GM08714 (cell line): ENCODE measurements around the gene HCFC2.
A peak's percentile ranks its signal among the peaks of the same experiment; 100 is the strongest.

Experiments used
- H3K4me3 ChIP-seq: fragments of 200-500 bp; sonication (Bioruptor generic); 2 replicates; pipeline ENCODE4 v1.5.1; 2014; ENCODE audit warnings: mild to moderate bottlenecking, low read length, inconsistent platforms
- ZNF274 ChIP-seq: IDR thresholded peaks from 2 replicates; pipeline ENCODE4 v1.6.1; 2012; ENCODE audit warnings: mild to moderate bottlenecking, low read depth, low read length

HCFC2 gene

DNA sequence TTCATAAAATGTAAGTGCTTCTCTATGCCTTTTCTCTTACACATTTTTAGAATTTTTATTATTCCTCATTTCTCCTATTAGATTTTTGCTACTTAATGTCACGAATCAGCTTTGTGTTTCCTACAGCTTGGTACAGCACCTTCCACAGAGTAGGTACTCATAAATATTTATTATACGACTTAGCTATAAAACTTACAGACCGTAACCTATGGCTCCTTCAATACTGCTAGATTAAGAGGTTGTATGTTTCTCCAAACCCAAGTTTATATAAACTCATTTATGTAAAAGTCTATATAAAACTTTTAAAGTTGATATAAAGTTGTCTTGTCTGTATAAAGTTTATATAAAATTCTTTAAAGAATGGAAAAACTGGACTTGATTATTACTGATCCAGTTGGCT lies 62.2 kb downstream of the HCFC2 start:
- no peak for TF ChIP-seq ZNF274
- H3K4me3 ChIP-seq, result no peak overlapping the region

DNA sequence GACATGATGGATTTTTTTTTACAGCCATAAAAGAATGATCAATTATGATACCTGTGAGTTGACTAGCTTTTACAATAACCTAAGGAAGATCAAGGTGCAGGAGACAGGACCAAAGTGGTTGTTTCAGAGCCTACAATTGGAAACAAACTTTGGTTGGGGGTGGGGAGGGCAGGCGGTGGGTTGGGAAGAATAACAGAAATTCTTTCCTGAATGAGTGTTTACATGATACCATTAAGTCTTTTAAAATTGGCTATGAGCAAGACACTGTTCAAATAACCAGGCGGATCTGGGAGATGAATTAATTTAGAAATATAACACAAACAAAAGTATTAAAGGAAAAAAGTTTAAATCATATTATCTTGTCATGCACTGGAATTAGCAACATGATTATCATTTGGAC lies 66.4 kb downstream of the HCFC2 start:
- H3K4me3 ChIP-seq, result no peak overlapping the region
- TF ChIP-seq ZNF274, result no peak

DNA sequence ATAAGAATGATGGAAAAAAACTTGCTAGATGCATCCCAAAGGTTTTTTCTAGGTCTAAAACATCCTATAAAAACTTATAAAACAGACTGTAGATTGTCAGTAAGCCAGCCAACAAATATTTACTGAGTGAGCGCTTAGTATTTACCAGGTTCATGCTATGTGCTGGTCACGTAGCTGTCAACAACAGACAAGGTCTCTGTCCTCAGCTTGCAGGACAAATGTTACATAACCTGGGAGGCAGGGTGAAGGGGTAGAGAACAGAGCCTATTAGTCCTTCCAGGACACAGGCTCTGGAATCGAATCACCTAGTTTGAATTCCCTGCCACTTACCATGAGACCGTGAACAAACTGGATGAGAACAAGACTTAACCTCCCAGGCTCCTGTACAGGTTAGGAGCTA lies 67.3 kb downstream of the HCFC2 start:
- TF ChIP-seq ZNF274, result no peak
- H3K4me3 ChIP-seq, result no peak overlapping the region

DNA sequence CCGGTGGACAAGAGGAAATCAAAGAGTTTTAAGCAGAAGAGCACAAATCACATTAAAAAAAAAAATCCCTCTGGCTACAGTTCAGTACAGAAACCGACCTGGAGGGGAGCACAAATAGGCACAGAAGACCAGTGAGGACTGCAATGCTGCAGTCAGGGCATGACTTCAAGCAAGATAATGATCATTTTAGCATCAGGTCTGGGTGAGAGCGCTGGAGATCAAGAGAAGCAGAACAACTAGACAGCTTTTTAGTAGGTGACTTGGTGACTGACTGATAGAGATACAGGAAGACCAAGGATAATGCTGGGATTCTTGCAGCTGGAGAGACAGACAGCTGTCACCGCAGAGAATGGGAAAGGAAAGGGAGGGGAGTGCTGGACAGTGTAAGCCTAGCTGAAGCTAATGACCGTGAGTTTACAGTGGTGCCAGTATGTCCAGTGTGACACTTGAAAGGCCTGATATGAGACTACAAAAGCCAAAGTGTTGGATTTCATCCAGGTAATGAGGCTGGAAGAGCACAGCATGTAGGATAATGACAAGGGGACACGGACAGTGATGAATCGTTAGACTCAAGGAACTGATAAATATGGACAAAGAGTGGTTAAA lies 68.1 kb downstream of the HCFC2 start:
- TF ChIP-seq ZNF274, result no peak
- no peak overlapping the region for H3K4me3 ChIP-seq

GRCh38 chr12:104133321-104133720 lies 69.0 kb downstream of the HCFC2 start:
- TF ChIP-seq ZNF274, result no peak
- no peak overlapping the region for H3K4me3 ChIP-seq

- TF ChIP-seq ZNF274, result no peak
- H3K4me3 ChIP-seq, result no peak overlapping the region
Observed at GRCh38 chr12:104133866-104134265, 69.5 kb downstream of the HCFC2 start.

DNA sequence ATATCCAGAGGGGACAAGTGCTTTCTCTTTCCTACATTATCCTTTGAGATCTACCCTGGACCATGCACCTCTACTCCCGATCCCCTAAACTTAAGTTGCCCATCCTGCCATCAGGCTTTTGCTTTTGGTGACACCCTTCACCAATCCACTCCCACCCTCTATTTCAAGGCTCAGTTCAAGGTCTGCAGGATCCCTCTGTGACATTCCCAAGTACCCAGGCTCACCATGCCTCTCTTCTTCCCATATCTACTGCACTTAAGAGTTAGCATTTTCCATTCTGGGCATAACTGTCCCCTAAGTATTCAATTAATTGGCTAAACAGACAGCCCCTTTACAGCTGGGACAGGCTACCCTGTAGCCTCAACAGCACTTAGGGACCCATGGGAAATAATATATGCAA lies 70.6 kb downstream of the HCFC2 start:
- no peak overlapping the region for H3K4me3 ChIP-seq
- TF ChIP-seq ZNF274, result no peak

- no peak for TF ChIP-seq ZNF274
- peak overlapping the region; percentile 93 for H3K4me3 ChIP-seq
Observed at GRCh38 chr12:104136577-104136976, 72.2 kb downstream of the HCFC2 start.

DNA sequence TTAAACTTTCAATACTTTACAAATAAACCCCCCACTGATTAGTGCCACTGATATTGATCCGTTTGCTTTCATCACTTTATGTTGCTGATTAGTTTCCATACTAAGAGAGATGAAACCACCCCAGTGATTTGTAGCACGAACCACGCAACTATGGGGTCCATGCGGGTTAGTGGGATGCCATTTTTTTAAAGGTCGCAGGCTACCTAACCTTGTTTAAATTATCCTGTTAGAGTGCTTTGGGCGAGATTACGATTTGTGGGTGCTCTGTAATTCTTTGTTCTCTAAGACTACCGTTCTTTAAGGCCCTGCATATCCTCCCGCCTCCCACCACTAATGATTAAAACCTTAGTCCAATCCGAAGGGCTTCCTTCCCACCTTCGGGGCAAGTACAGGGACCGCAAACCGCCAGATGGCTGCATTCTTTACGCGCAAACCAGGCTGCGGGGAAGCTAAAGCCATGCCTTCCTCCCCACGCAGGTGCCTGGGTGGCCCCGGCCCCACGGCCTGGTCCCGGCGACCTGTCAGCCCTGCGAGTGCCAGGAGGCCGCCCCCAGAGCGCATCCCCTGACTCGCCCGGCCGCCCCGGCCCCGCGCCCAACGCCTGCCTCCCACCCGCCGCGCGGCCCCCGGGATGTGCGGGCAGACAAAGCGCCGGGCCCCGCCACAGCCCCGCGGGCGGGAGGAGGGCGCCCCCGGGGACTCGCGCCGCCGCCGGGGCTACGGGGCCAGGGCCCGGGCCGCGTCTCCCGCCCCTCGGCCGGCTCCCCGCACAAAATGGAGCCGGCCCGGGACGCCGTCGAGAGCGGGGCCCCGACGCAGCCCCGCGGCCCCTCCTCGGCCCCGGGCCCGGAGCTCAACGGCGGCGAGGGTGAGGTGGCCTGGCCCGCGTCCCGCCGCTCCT lies 72.9 kb downstream of the HCFC2 start:
- peak overlapping the region; percentile 93 for H3K4me3 ChIP-seq
- TF ChIP-seq ZNF274, result no peak

- no peak for TF ChIP-seq ZNF274
- peak within 1 kb of the TSS; percentile 93 for H3K4me3 ChIP-seq
Observed at GRCh38 chr12:104137902-104138796, 73.8 kb downstream of the HCFC2 start, which contains the start of gene NFYB. Gene NFYB, minus strand, starts transcription at chr12:104138210. Its CDS starts 2,757 bp downstream, at chr12:104135453.

GRCh38 chr12:104138797-104139152 lies 74.4 kb downstream of the HCFC2 start:
- TF ChIP-seq ZNF274, result no peak
- no peak overlapping the region; the same call in 1 of the 2 replicates for H3K4me3 ChIP-seq

GRCh38 chr12:104142543-104142942 lies 78.2 kb downstream of the HCFC2 start:
- no peak for TF ChIP-seq ZNF274
- no peak overlapping the region for H3K4me3 ChIP-seq

DNA sequence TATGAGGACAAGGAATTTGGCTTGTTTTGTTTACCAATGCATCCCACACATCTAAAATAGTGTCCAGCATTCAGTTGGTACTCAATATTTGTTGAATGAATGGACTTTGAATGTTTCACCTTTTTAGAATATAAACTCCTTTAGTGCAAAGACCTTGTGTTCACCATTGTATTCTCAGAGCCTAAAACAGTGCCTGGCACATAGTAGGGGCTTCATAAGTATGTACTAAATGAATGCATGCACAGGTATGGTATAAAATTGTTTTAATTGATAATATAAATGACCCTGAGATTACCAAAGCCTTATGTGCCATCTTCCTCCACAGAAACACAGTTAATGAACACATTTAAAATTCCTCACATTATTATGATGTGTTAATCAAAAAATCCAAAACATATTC lies 78.7 kb downstream of the HCFC2 start:
- TF ChIP-seq ZNF274, result no peak
- H3K4me3 ChIP-seq, result no peak overlapping the region

DNA sequence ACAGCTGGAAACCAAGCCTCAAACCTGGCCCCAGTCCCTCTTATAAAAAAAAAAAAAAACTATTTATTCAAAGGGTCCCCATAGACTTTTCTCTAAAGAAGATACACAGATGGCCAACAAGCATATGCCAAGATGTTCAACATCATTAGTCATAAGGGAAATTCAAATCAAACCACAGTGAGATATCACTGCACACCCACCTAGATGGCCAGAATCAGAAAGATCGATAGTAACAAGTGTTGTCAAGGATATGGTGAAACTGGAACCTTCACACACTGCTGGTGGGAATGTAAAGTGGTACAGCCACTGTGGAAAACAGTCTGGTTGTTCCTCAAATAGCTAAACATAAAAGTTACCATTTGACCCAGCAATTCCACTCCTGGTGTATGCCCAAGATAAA lies 79.6 kb downstream of the HCFC2 start:
- no peak overlapping the region for H3K4me3 ChIP-seq
- TF ChIP-seq ZNF274, result no peak
